ENCODE results near the gene DNAJC18. TPM values are rescaled to one million over a fixed set of nuclear protein-coding genes. Genes with fewer than 3 reads are reported as not detected.
A peak's percentile ranks its signal among the peaks of the same experiment; 100 is the strongest.

The DNAJC18 gene
- total RNA-seq, 4 donors from 2014 or later = 8.3 to 15.4 (median 13.4) TPM

GRCh38 chr5:139461176-139461575 lies 21.9 kb upstream of the DNAJC18 start:
- Histone ChIP-seq H3K27ac (replicated peaks in 1 of 4) (peak overlapping the region; percentile 37 to 78 (median 62)), H3K36me3 (peaks cover 0 to 18% (median 0%) of the 10 kb centered on the region in 4 donors), H3K27me3 (no peaks in the 10 kb centered on the region), H3K4me3 (peak overlapping the region; percentile 38 to 50 (median 39)), H3K4me1 (peaks cover 0 to 4% (median 1%) of the 10 kb centered on the region in 4 donors), H3K9me3 (no peaks in the 10 kb centered on the region)
- WGBS = 74% methylated on average over 7 of the region's 7 CpGs
- intact Hi-C loops (cut with DNase I) = no loop called here
- no peak for DNase-seq (ENCODE audit: extremely low spot score)
- no peak for TF ChIP-seq CTCF (IDR thresholded peaks at IDR 0.05)
- no peak for TF ChIP-seq POLR2AphosphoS5 (IDR thresholded peaks at IDR 0.05)
- no peak for TF ChIP-seq EP300 (IDR thresholded peaks at IDR 0.05)
- TF ChIP-seq POLR2A (IDR thresholded peaks at IDR 0.05; ENCODE audit: low read depth) = no peak

GRCh38 chr5:139460455-139460854 lies 21.1 kb upstream of the DNAJC18 start:
- H3K36me3 ChIP-seq = peaks cover 0 to 20% (median 0%) of the 10 kb centered on the region in 4 donors
- no peak for DNase-seq (ENCODE audit: extremely low spot score)
- no peaks in the 10 kb centered on the region for H3K9me3 ChIP-seq
- H3K4me1 ChIP-seq = peaks cover 0 to 4% (median 1%) of the 10 kb centered on the region in 4 donors
- intact Hi-C loops (cut with DNase I) = no loop called here
- H3K4me3 ChIP-seq = peak overlapping the region in 3 of 4 donors; percentile 38 to 50 (median 40)
- TF ChIP-seq POLR2AphosphoS5 (IDR thresholded peaks at IDR 0.05) (no peak), EP300 (IDR thresholded peaks at IDR 0.05) (no peak), CTCF (IDR thresholded peaks at IDR 0.05) (no peak), POLR2A (IDR thresholded peaks at IDR 0.05; ENCODE audit: low read depth) (no peak)
- peak overlapping the region; percentile 5 to 78 (median 60) for H3K27ac ChIP-seq (replicated peaks in 1 of 4)
- WGBS = 77% methylated on average over 1 of the region's 1 CpG
- no peaks in the 10 kb centered on the region for H3K27me3 ChIP-seq

GRCh38 chr5:139459451-139459934 lies 20.2 kb upstream of the DNAJC18 start:
- WGBS = 81% methylated on average over 5 of the region's 8 CpGs
- DNase-seq (ENCODE audit: extremely low spot score) = no peak

GRCh38 chr5:139458580-139459407 lies 19.5 kb upstream of the DNAJC18 start:
- H3K4me1 ChIP-seq = peaks cover 0 to 4% (median 1%) of the 10 kb centered on the region in 4 donors
- TF ChIP-seq CTCF (IDR thresholded peaks at IDR 0.05) (no peak), POLR2AphosphoS5 (IDR thresholded peaks at IDR 0.05) (no peak), EP300 (IDR thresholded peaks at IDR 0.05) (no peak)
- peaks cover 0 to 36% (median 0%) of the 10 kb centered on the region in 4 donors for H3K36me3 ChIP-seq
- intact Hi-C loops (cut with DNase I) = no loop called here
- DNase-seq (ENCODE audit: extremely low spot score) = no peak
- no peaks in the 10 kb centered on the region for H3K27me3 ChIP-seq
- H3K27ac ChIP-seq (replicated peaks in 1 of 4) = peak overlapping the region; percentile 5 to 78 (median 58)
- no peak overlapping the region for H3K4me3 ChIP-seq
- H3K9me3 ChIP-seq = no peaks in the 10 kb centered on the region
- WGBS = 58% methylated on average over 8 of the region's 8 CpGs

More at GRCh38 chr5:139459451-139459934, 20.2 kb upstream of the DNAJC18 start:
- H3K36me3 ChIP-seq = peaks cover 0 to 29% (median 0%) of the 10 kb centered on the region in 4 donors
- intact Hi-C loops (cut with DNase I) = no loop called here
- no peak overlapping the region for H3K4me3 ChIP-seq
- H3K9me3 ChIP-seq = no peaks in the 10 kb centered on the region
- TF ChIP-seq POLR2AphosphoS5 (IDR thresholded peaks at IDR 0.05) (peak; percentile 23 to 29), POLR2A (IDR thresholded peaks at IDR 0.05; ENCODE audit: low read depth) (no peak), CTCF (IDR thresholded peaks at IDR 0.05) (no peak), EP300 (IDR thresholded peaks at IDR 0.05) (no peak)
- H3K27ac ChIP-seq (replicated peaks in 1 of 4) = peak overlapping the region; percentile 5 to 78 (median 60)
- H3K4me1 ChIP-seq = peaks cover 0 to 4% (median 1%) of the 10 kb centered on the region in 4 donors
- H3K27me3 ChIP-seq = no peaks in the 10 kb centered on the region

Data from esophagus muscularis mucosa (tissue), 4 donors.